Lower leg skin (tissue), 3 donors: ENCODE data around the gene BHLHE41.

Experiments
- POLR2A ChIP-seq, 2 donors: fragments of 450-650 bp; IDR thresholded peaks; one replicate each; pipeline ENCODE4 v1.6.1; 2016 to 2017; ENCODE audit warnings: antibody characterized with exemption in 2 of 2, mild to moderate bottlenecking in 1 of 2, moderate library complexity in 1 of 2
- TF ChIP-seq, protein P1 (sequence below), 3 donors: fragments of 450-650 bp; IDR thresholded peaks; one replicate each; pipeline ENCODE4 v1.5.1; 2016; ENCODE audit warnings: antibody characterized with exemption in 3 of 3, mild to moderate bottlenecking in 3 of 3, moderate library complexity in 2 of 3

DNA sequence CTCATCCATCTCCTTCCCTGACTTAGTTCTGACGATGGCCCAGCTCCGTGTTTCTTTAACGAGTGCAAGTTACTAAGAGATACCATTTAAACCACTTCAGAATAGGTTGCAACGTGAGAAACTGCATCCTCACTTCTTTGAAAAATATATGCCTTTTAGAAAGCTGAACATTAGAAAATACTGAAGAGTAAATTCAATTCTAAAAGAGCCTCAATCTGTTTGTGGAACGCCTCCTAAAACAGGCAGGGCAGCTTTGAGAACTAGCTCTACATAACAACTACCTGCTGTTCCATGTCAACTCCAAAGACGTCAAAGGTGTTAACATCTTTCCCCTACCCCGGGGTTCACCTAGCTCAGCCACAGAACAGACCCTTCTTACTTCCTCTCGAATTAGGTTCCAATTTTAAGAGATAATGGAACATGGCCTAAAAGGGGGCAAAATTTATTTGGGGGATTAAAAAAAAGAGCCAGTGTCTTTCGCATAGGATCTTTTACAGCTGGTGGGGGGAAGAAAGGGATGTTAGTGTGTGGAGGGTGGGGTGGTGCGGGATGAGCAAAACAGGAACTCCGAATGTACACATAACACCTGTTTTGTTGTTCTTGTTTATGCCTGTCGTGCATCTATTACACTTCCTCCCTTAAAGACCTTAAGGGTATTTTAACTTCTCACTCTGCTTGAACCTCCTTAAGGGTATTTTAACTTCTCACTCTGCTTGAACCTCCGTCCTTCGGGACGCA, 3.3 kb downstream of the BHLHE41 start:
- no peak for TF ChIP-seq POLR2A (IDR thresholded peaks at IDR 0.05)
- TF ChIP-seq, protein P1, sequence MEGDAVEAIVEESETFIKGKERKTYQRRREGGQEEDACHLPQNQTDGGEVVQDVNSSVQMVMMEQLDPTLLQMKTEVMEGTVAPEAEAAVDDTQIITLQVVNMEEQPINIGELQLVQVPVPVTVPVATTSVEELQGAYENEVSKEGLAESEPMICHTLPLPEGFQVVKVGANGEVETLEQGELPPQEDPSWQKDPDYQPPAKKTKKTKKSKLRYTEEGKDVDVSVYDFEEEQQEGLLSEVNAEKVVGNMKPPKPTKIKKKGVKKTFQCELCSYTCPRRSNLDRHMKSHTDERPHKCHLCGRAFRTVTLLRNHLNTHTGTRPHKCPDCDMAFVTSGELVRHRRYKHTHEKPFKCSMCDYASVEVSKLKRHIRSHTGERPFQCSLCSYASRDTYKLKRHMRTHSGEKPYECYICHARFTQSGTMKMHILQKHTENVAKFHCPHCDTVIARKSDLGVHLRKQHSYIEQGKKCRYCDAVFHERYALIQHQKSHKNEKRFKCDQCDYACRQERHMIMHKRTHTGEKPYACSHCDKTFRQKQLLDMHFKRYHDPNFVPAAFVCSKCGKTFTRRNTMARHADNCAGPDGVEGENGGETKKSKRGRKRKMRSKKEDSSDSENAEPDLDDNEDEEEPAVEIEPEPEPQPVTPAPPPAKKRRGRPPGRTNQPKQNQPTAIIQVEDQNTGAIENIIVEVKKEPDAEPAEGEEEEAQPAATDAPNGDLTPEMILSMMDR (IDR thresholded peaks at IDR 0.05), result no peak
